ENCODE measurements around the gene OST4.

DNA sequence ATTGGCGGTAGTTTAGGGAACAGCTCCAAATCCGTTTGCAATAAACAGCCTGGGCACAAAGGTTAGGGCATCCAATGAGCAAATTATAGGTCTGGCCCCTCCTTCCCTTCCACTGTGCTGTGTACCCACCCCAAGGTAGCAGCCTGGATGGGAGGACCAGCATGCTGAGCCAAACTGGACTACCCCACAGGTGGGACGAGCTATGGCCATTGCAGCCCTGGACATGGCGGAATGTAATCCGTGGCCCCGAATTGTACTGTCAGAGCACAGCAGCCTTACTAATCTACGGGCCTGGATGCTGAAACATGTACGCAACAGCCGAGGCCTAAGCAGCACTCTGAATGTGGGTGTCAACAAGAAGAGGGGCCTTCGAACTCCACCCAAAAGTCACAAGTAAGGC is 13.2 kb downstream of the OST4 start:
- TF ChIP-seq, protein P1, sequence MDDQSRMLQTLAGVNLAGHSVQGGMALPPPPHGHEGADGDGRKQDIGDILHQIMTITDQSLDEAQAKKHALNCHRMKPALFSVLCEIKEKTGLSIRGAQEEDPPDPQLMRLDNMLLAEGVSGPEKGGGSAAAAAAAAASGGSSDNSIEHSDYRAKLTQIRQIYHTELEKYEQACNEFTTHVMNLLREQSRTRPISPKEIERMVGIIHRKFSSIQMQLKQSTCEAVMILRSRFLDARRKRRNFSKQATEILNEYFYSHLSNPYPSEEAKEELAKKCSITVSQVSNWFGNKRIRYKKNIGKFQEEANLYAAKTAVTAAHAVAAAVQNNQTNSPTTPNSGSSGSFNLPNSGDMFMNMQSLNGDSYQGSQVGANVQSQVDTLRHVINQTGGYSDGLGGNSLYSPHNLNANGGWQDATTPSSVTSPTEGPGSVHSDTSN (IDR thresholded peaks at IDR 0.05), result no peak
- TF ChIP-seq CTCF (IDR thresholded peaks at IDR 0.05), result no peak
- no peak for TF ChIP-seq BHLHE40 (IDR thresholded peaks at IDR 0.05; ENCODE audit: low read depth, low read length)
- TF ChIP-seq, protein P2, sequence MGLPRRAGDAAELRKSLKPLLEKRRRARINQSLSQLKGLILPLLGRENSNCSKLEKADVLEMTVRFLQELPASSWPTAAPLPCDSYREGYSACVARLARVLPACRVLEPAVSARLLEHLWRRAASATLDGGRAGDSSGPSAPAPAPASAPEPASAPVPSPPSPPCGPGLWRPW (IDR thresholded peaks at IDR 0.05), result no peak
- no peak for TF ChIP-seq MAFK (IDR thresholded peaks at IDR 0.05; ENCODE audit: partially characterized antibody)
- no peak for TF ChIP-seq MYC (IDR thresholded peaks at IDR 0.05; ENCODE audit: borderline replicate concordance, low read length)
- TF ChIP-seq CBX2 (IDR thresholded peaks at IDR 0.05; ENCODE audit: borderline replicate concordance, low read depth), result no peak
- TF ChIP-seq JUNB (IDR thresholded peaks at IDR 0.05), result no peak
- TF ChIP-seq, protein P3, sequence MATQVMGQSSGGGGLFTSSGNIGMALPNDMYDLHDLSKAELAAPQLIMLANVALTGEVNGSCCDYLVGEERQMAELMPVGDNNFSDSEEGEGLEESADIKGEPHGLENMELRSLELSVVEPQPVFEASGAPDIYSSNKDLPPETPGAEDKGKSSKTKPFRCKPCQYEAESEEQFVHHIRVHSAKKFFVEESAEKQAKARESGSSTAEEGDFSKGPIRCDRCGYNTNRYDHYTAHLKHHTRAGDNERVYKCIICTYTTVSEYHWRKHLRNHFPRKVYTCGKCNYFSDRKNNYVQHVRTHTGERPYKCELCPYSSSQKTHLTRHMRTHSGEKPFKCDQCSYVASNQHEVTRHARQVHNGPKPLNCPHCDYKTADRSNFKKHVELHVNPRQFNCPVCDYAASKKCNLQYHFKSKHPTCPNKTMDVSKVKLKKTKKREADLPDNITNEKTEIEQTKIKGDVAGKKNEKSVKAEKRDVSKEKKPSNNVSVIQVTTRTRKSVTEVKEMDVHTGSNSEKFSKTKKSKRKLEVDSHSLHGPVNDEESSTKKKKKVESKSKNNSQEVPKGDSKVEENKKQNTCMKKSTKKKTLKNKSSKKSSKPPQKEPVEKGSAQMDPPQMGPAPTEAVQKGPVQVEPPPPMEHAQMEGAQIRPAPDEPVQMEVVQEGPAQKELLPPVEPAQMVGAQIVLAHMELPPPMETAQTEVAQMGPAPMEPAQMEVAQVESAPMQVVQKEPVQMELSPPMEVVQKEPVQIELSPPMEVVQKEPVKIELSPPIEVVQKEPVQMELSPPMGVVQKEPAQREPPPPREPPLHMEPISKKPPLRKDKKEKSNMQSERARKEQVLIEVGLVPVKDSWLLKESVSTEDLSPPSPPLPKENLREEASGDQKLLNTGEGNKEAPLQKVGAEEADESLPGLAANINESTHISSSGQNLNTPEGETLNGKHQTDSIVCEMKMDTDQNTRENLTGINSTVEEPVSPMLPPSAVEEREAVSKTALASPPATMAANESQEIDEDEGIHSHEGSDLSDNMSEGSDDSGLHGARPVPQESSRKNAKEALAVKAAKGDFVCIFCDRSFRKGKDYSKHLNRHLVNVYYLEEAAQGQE (IDR thresholded peaks at IDR 0.05), result no peak

Data from A549 (cell line).